H1 (cell line): ENCODE results near the gene MBLAC1. TPM values are rescaled to one million over a fixed set of nuclear protein-coding genes. Genes with fewer than 3 reads are reported as not detected.

Experiments used
- CEBPB ChIP-seq: IDR thresholded peaks from 2 replicates; pipeline ENCODE4 v1.6.1; 2012; ENCODE audit warnings: low read depth, low read length
- CHD2 ChIP-seq: IDR thresholded peaks from 2 replicates; pipeline ENCODE4 v1.6.1; 2012; ENCODE audit warnings: low read length, improper control_type of control experiment
- GABPA ChIP-seq: IDR thresholded peaks from 2 replicates; pipeline ENCODE4 v1.6.1; 2011; ENCODE audit warnings: mild to moderate bottlenecking, low read length, moderate library complexity, borderline replicate concordance; ENCODE audit not compliant: insufficient read depth
- JUND ChIP-seq: IDR thresholded peaks from 2 replicates; pipeline ENCODE4 v1.6.1; 2011; ENCODE audit warnings: mild to moderate bottlenecking, improper control_type of control experiment, low read length
- KDM4A ChIP-seq: IDR thresholded peaks from one replicate; pipeline ENCODE4 v1.7.1; 2012; ENCODE audit warnings: low read depth, mild to moderate bottlenecking, moderate library complexity, low read length, inconsistent platforms; ENCODE audit not compliant: severe bottlenecking
- MAFK ChIP-seq: IDR thresholded peaks from 2 replicates; pipeline ENCODE4 v1.6.1; 2012; ENCODE audit warnings: low read depth, mild to moderate bottlenecking, improper control_type of control experiment, low read length
- RAD21 ChIP-seq, 2 experiments: IDR thresholded peaks in 1 of 2; conservative IDR thresholded peaks in 1 of 2; 2 replicates each; pipeline ENCODE4 v1.6.1; 2011; ENCODE audit warnings: low read depth in 2 of 2, low read length in 2 of 2, improper control_type of control experiment in 1 of 2, inconsistent platforms in 1 of 2, mild to moderate bottlenecking in 1 of 2, moderate library complexity in 1 of 2
- RBBP5 ChIP-seq: IDR thresholded peaks from 2 replicates; pipeline ENCODE4 v1.7.1; 2012; ENCODE audit warnings: low read depth, mild to moderate bottlenecking, inconsistent platforms, low read length, moderate library complexity, borderline replicate concordance
- YY1 ChIP-seq: IDR thresholded peaks from 2 replicates; pipeline ENCODE4 v1.6.1; 2011; ENCODE audit warnings: low read depth, mild to moderate bottlenecking, low read length
- ZNF274 ChIP-seq: IDR thresholded peaks from 2 replicates; pipeline ENCODE4 v1.7.0; 2012; ENCODE audit warnings: low read length, borderline replicate concordance; ENCODE audit errors: extremely low read depth
- polyA plus RNA-seq, 7 experiments: library from polyadenylated mRNA; depleted of rRNA in 3 of 7; stranded (reverse) in 5 of 7; unstranded in 2 of 7; fragments of >200 nt in 5 of 7; fragments of 200-250 nt in 2 of 7; gene quantifications; 1 replicate in 5 of 7; 2 replicates in 1 of 7; 4 replicates in 1 of 7; pipeline versions ENCODE4 v1.2.1 to v1.2.3, GENCODE V29; 2011 to 2013; ENCODE audit warnings: missing spikeins in 2 of 7, mixed read lengths in 2 of 7
- total RNA-seq: library from RNA; stranded (reverse); fragmentation: NEBNext Ultra II Directional; extraction: Animal tissue kit (Norgen Biotek cat#: 25700); gene quantifications from 2 replicates; pipeline ENCODE4 v1.2.1, GENCODE V29; 2021
- TF ChIP-seq, protein P1 (sequence below): IDR thresholded peaks from 2 replicates; pipeline ENCODE4 v1.6.1; 2012; ENCODE audit warnings: low read length, inconsistent platforms

Gene MBLAC1
- total and polyA plus RNA-seq, 2 of the 8 experiments (the other 6 are each of a cell fraction or from before 2014, with no cell fraction given): 1.00 to 1.7 TPM

DNA sequence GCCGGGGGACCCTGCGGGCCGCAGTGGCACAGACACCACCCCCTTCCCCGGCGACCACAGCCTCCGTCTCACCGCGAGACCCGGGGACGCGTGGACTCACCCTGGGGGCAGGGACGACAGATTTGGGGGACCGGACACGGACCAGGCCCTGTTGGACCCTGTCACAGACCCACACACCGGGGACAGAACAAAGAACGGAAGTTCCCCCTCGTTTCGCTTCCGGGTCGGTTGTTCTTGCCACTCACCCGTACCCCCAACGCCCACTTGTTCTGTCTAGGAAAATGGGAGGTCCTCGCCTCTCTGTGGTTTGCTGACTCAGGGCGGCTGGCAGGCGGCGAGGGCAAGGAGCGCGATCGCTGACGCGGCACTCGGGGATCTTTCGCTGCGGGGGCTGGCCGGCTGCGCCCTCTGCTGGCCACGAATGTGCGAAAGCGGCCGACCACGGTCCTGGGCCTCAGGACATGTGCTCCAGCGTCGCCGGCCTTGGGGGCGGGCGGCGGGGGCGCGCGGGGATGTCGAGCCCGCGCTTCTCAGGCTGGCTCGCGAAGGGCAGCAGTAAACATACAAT is 45.1 kb upstream of the MBLAC1 start, which contains the start of gene ZNF3 (continued):
- TF ChIP-seq, protein P1, sequence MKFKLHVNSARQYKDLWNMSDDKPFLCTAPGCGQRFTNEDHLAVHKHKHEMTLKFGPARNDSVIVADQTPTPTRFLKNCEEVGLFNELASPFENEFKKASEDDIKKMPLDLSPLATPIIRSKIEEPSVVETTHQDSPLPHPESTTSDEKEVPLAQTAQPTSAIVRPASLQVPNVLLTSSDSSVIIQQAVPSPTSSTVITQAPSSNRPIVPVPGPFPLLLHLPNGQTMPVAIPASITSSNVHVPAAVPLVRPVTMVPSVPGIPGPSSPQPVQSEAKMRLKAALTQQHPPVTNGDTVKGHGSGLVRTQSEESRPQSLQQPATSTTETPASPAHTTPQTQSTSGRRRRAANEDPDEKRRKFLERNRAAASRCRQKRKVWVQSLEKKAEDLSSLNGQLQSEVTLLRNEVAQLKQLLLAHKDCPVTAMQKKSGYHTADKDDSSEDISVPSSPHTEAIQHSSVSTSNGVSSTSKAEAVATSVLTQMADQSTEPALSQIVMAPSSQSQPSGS: no peak
- TF ChIP-seq GABPA (peak; percentile 98), KDM4A (peak; percentile 42), JUND (peak; percentile 79), CEBPB (no peak), RAD21 (IDR thresholded peaks at IDR 0.05 in 1 of 2, conservative IDR thresholded peaks at IDR 0.05 in 1 of 2; ENCODE audit: low read depth in 2 of 2, low read length in 2 of 2) (peak; percentile 67 to 71), MAFK (peak; percentile 99), YY1 (peak; percentile 55), ZNF274 (no peak), CHD2 (peak; percentile 81), RBBP5 (no peak)
